ENCODE results near the gene CHRM2.

The CHRM2 gene

GRCh38 chr7:137025469-137026175, 157.2 kb downstream of the CHRM2 start:
- no peak for DNase-seq (ENCODE audit: low read depth)
- H3K4me3 ChIP-seq (ENCODE audit: low read length) = no peak overlapping the region
- no peak for TF ChIP-seq CTCF (IDR thresholded peaks at IDR 0.05; ENCODE audit: insufficient read depth, low read depth, low read length, missing control alignments)

- DNase-seq (ENCODE audit: low read depth) = no peak
- TF ChIP-seq CTCF (IDR thresholded peaks at IDR 0.05; ENCODE audit: insufficient read depth, low read depth, low read length, missing control alignments) = no peak
- no peak overlapping the region for H3K4me3 ChIP-seq (ENCODE audit: low read length)
These were observed 157.7 kb downstream of the CHRM2 start for GRCh38 chr7:137026176-137026500.

GRCh38 chr7:137032436-137032835, 164.0 kb downstream of the CHRM2 start:
- H3K4me3 ChIP-seq (ENCODE audit: low read length) = no peak overlapping the region
- DNase-seq (ENCODE audit: low read depth) = no peak
- no peak for TF ChIP-seq CTCF (IDR thresholded peaks at IDR 0.05; ENCODE audit: insufficient read depth, low read depth, low read length, missing control alignments)

GRCh38 chr7:137036768-137037167, 168.3 kb downstream of the CHRM2 start:
- no peak for DNase-seq (ENCODE audit: low read depth)
- TF ChIP-seq CTCF (IDR thresholded peaks at IDR 0.05; ENCODE audit: insufficient read depth, low read depth, low read length, missing control alignments) = no peak

GRCh38 chr7:137038706-137039105, 170.3 kb downstream of the CHRM2 start:
- TF ChIP-seq CTCF (IDR thresholded peaks at IDR 0.05; ENCODE audit: insufficient read depth, low read depth, low read length, missing control alignments) = no peak
- no peak for DNase-seq (ENCODE audit: low read depth)
- H3K4me3 ChIP-seq (ENCODE audit: low read length) = no peak overlapping the region

More at GRCh38 chr7:137036768-137037167, 168.3 kb downstream of the CHRM2 start:
- no peak overlapping the region for H3K4me3 ChIP-seq (ENCODE audit: low read length)

GRCh38 chr7:137040745-137041144, 172.3 kb downstream of the CHRM2 start:
- DNase-seq (ENCODE audit: low read depth) = no peak
- no peak for TF ChIP-seq CTCF (IDR thresholded peaks at IDR 0.05; ENCODE audit: insufficient read depth, low read depth, low read length, missing control alignments)
- no peak overlapping the region for H3K4me3 ChIP-seq (ENCODE audit: low read length)

GRCh38 chr7:137045573-137045972, 177.1 kb downstream of the CHRM2 start:
- DNase-seq (ENCODE audit: low read depth) = no peak
- no peak for TF ChIP-seq CTCF (IDR thresholded peaks at IDR 0.05; ENCODE audit: insufficient read depth, low read depth, low read length, missing control alignments)
- no peak overlapping the region for H3K4me3 ChIP-seq (ENCODE audit: low read length)

Measured in epithelial cell of esophagus (primary cell).